Loucy (cell line): ENCODE data around the gene NRXN3.

Experiments used
- EZH2phosphoT487 ChIP-seq: fragments of 200-600 bp; IDR thresholded peaks from 2 replicates; pipeline ENCODE4 v1.6.1; 2018; ENCODE audit warnings: antibody characterized with exemption, mild to moderate bottlenecking, moderate library complexity, borderline replicate concordance
- TF ChIP-seq, protein P1 (sequence below): fragments of 200-600 bp; sonication (generic); conservative IDR thresholded peaks from 2 replicates; pipeline ENCODE4 v1.5.1; 2014; ENCODE audit warnings: mild to moderate bottlenecking, antibody characterized with exemption, low read length

- TF ChIP-seq, protein P1, sequence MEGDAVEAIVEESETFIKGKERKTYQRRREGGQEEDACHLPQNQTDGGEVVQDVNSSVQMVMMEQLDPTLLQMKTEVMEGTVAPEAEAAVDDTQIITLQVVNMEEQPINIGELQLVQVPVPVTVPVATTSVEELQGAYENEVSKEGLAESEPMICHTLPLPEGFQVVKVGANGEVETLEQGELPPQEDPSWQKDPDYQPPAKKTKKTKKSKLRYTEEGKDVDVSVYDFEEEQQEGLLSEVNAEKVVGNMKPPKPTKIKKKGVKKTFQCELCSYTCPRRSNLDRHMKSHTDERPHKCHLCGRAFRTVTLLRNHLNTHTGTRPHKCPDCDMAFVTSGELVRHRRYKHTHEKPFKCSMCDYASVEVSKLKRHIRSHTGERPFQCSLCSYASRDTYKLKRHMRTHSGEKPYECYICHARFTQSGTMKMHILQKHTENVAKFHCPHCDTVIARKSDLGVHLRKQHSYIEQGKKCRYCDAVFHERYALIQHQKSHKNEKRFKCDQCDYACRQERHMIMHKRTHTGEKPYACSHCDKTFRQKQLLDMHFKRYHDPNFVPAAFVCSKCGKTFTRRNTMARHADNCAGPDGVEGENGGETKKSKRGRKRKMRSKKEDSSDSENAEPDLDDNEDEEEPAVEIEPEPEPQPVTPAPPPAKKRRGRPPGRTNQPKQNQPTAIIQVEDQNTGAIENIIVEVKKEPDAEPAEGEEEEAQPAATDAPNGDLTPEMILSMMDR: no peak
- no peak for TF ChIP-seq EZH2phosphoT487
Measured at GRCh38 chr14:78785265-78785664, 615.1 kb downstream of the NRXN3 start.
